Endothelial cell of umbilical vein (primary cell): Measurements from ENCODE around the gene MYRIP. TPM values are rescaled to one million over a fixed set of nuclear protein-coding genes. Genes with fewer than 3 reads are reported as not detected.

Experiments used
- BruUV-seq: library from RNA; stranded (reverse); fragments of 400-500 nt; replicated peaks from 2 replicates; lab custom pipeline; 2021; lab: Mats Ljungman, UMichigan
- CTCF ChIA-PET: fragments of 300-600, 350-600 bp; sonication (Branson Sonifier 250); formaldehyde crosslinking; loops from one replicate; lab custom pipeline; 2021; ENCODE audit warnings: antibody characterized with exemption, inconsistent platforms; lab: Charles Lee
- POLR2A ChIA-PET: fragments of 300-600, 350-600 bp; sonication (Branson Sonifier 250); formaldehyde crosslinking; loops from one replicate; lab custom pipeline; 2021; ENCODE audit warnings: antibody characterized with exemption, inconsistent platforms; lab: Charles Lee
- DNase-seq: peaks from one replicate; pipeline ENCODE4 v3.0.0-alpha.2; 2011; ENCODE audit warnings: low read depth, low spot score
- FAIRE-seq: peaks from 2 replicates; lab custom pipeline; 2011; peaks lifted over from hg19 to GRCh38; lab: Jason Lieb, UNC
- H2AFZ ChIP-seq: 2 replicates; pipeline ENCODE4 v1.6.0; 2012; ENCODE audit warnings: low read depth, low read length, control low read depth, inconsistent platforms
- H3K27ac ChIP-seq: 2 replicates; pipeline ENCODE4 v1.5.1; 2011; ENCODE audit warnings: low read depth, mild to moderate bottlenecking, control low read depth, low read length, moderate library complexity; ENCODE audit not compliant: insufficient read depth
- H3K27me3 ChIP-seq, 2 experiments: 2 replicates each; pipeline versions ENCODE4 v1.6.0 to v1.6.1; 2011; ENCODE audit warnings: low read length in 2 of 2, mixed read lengths in 1 of 2; ENCODE audit not compliant: control insufficient read depth in 2 of 2, insufficient read depth in 2 of 2
- H3K36me3 ChIP-seq, 2 experiments: 2 replicates in 1 of 2; 3 replicates in 1 of 2; pipeline ENCODE4 v1.5.1; 2011; ENCODE audit warnings: low read length in 2 of 2, mild to moderate bottlenecking in 1 of 2, moderate library complexity in 1 of 2; ENCODE audit not compliant: control insufficient read depth in 2 of 2, insufficient read depth in 2 of 2; ENCODE audit errors: extremely low read depth in 1 of 2
- H3K4me1 ChIP-seq: 3 replicates; pipeline ENCODE4 v1.5.1; 2011; ENCODE audit warnings: mild to moderate bottlenecking, low read length; ENCODE audit not compliant: control insufficient read depth, insufficient read depth; ENCODE audit errors: extremely low read depth
- H3K4me2 ChIP-seq: 2 replicates; pipeline ENCODE4 v1.6.1; 2011; ENCODE audit warnings: low read length, control low read depth, mixed read lengths; ENCODE audit not compliant: insufficient read depth
- H3K4me3 ChIP-seq, 3 experiments: fragments of 200-600 bp in 1 of 3; sonication (generic), shearing (Covaris generic) in 1 of 3; replicated peaks in 1 of 3; 2 replicates each; pipeline ENCODE4 v1.5.1; 2011 to 2016; ENCODE audit warnings: control low read depth in 3 of 3, low read length in 3 of 3, mild to moderate bottlenecking in 2 of 3, inconsistent platforms in 1 of 3, low read depth in 1 of 3, moderate library complexity in 1 of 3; ENCODE audit not compliant: insufficient read depth in 1 of 3
- H3K79me2 ChIP-seq: 2 replicates; pipeline ENCODE4 v1.6.0; 2012; ENCODE audit warnings: low read length, inconsistent platforms; ENCODE audit not compliant: control insufficient read depth, insufficient read depth
- H3K9ac ChIP-seq: replicated peaks from 2 replicates; pipeline ENCODE3; 2011; ENCODE audit warnings: low read length, control low read depth; ENCODE audit not compliant: insufficient read depth; ENCODE audit errors: extremely low read depth
- H3K9me1 ChIP-seq: replicated peaks from 3 replicates; pipeline ENCODE4 v1.6.0; 2011; ENCODE audit warnings: mild to moderate bottlenecking, low read length; ENCODE audit not compliant: control insufficient read depth, insufficient read depth; ENCODE audit errors: extremely low read depth
- H3K9me3 ChIP-seq: replicated peaks from 2 replicates; pipeline ENCODE4 v1.5.1; 2012; ENCODE audit warnings: low read length, inconsistent platforms; ENCODE audit not compliant: control insufficient read depth, insufficient read depth
- H4K20me1 ChIP-seq: replicated peaks from 2 replicates; pipeline ENCODE3; 2011; ENCODE audit warnings: mild to moderate bottlenecking, low read length; ENCODE audit not compliant: control insufficient read depth, insufficient read depth; ENCODE audit errors: extremely low read depth
- EZH2 ChIP-seq: IDR thresholded peaks from 2 replicates; pipeline ENCODE4 v1.6.1; 2012; ENCODE audit warnings: borderline replicate concordance, low read depth, mild to moderate bottlenecking, moderate library complexity, low read length, inconsistent platforms; ENCODE audit not compliant: severe bottlenecking
- FOS ChIP-seq: IDR thresholded peaks from 2 replicates; pipeline ENCODE4 v1.6.1; 2011; ENCODE audit warnings: mild to moderate bottlenecking, low read length, moderate library complexity, borderline replicate concordance; ENCODE audit not compliant: insufficient read depth
- GATA2 ChIP-seq: IDR thresholded peaks from 2 replicates; pipeline ENCODE4 v1.7.0; 2011; ENCODE audit warnings: low read depth, mild to moderate bottlenecking, moderate library complexity, mixed read lengths, low read length; ENCODE audit not compliant: insufficient read length, insufficient read depth
- JUN ChIP-seq: IDR thresholded peaks from 2 replicates; pipeline ENCODE4 v1.6.1; 2011; ENCODE audit warnings: borderline replicate concordance, low read depth; ENCODE audit not compliant: insufficient read length, insufficient read depth
- MAX ChIP-seq: IDR thresholded peaks from 2 replicates; pipeline ENCODE4 v1.6.1; 2011; ENCODE audit not compliant: insufficient read depth, insufficient read length
- MYC ChIP-seq: IDR thresholded peaks from one replicate; pipeline ENCODE4 v1.6.1; 2011; ENCODE audit warnings: mild to moderate bottlenecking, low read depth, low read length
- POLR2A ChIP-seq: IDR thresholded peaks from 2 replicates; pipeline ENCODE4 v1.6.1; 2012; ENCODE audit warnings: low read depth, mild to moderate bottlenecking, control low read depth, low read length
- POLR2AphosphoS5 ChIP-seq: IDR thresholded peaks from 2 replicates; pipeline ENCODE4 v1.6.1; 2012; ENCODE audit warnings: low read depth, mild to moderate bottlenecking, control low read depth, low read length, moderate library complexity; ENCODE audit not compliant: insufficient read depth
- dilution Hi-C: fragments of 300-500 bp; cut with MboI; formaldehyde crosslinking; loops from one replicate; pipeline ENCODE4 v1.15.0; 2019; ENCODE audit warnings: low sequenced_read_pairs; ENCODE audit not compliant: extremely low pct_ligation_motif_present
- intact Hi-C: fragments of 100-400 bp; cut with micrococcal nuclease; formaldehyde crosslinking; loops from one replicate; pipeline ENCODE4 v1.10.0; 2022
- polyA plus RNA-seq, 4 experiments: library from polyadenylated mRNA; depleted of rRNA in 3 of 4; stranded (reverse) in 3 of 4; unstranded in 1 of 4; fragments of >200 nt; gene quantifications; 2 replicates each; pipeline versions ENCODE4 v1.2.1 to v1.2.3, GENCODE V29; 2011 to 2012; ENCODE audit warnings: missing spikeins in 1 of 4
- total RNA-seq: library from RNA; stranded (reverse); gene quantifications from 2 replicates; pipeline ENCODE4 v1.2.3, GENCODE V29; 2021
- TF ChIP-seq, protein P1 (sequence below), 2 donors: IDR thresholded peaks; 1 replicate in 1 of 2; 2 replicates in 1 of 2; pipeline ENCODE4 v1.5.1; 2011; ENCODE audit warnings: low read length in 2 of 2, mild to moderate bottlenecking in 2 of 2, moderate library complexity in 2 of 2, control low read depth in 1 of 2, inconsistent platforms in 1 of 2, low read depth in 1 of 2; ENCODE audit not compliant: insufficient read depth in 1 of 2; ENCODE audit errors: extremely low read depth in 1 of 2

The MYRIP gene
- total and polyA plus RNA-seq, 2 donors (not counting 3 experiments of a cell fraction or from before 2014, with no cell fraction given), result 6.7 to 11.9 TPM

- H3K79me2 ChIP-seq, result no peaks in the 10 kb centered on the region
- H3K9me3 ChIP-seq, result no peaks in the 10 kb centered on the region
- H3K4me3 ChIP-seq, result no peak overlapping the region
- FAIRE-seq, result no peak
- intact Hi-C loops (no loop called here), dilution Hi-C loops (no loop called here)
- POLR2A ChIA-PET, result no interaction called here
- H3K9ac ChIP-seq, result no peak overlapping the region
- CTCF ChIA-PET, result no interaction called here
- TF ChIP-seq GATA2 (no peak), POLR2AphosphoS5 (no peak), EZH2 (no peak), POLR2A (no peak), MYC (no peak), MAX (no peak), JUN (no peak), FOS (no peak)
- TF ChIP-seq, protein P1, sequence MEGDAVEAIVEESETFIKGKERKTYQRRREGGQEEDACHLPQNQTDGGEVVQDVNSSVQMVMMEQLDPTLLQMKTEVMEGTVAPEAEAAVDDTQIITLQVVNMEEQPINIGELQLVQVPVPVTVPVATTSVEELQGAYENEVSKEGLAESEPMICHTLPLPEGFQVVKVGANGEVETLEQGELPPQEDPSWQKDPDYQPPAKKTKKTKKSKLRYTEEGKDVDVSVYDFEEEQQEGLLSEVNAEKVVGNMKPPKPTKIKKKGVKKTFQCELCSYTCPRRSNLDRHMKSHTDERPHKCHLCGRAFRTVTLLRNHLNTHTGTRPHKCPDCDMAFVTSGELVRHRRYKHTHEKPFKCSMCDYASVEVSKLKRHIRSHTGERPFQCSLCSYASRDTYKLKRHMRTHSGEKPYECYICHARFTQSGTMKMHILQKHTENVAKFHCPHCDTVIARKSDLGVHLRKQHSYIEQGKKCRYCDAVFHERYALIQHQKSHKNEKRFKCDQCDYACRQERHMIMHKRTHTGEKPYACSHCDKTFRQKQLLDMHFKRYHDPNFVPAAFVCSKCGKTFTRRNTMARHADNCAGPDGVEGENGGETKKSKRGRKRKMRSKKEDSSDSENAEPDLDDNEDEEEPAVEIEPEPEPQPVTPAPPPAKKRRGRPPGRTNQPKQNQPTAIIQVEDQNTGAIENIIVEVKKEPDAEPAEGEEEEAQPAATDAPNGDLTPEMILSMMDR (IDR thresholded peaks at IDR 0.05; ENCODE audit: extremely low read depth in 1 of 2, insufficient read depth in 1 of 2, low read depth in 1 of 2, low read length in 2 of 2), result no peak
- DNase-seq, result peak; percentile 21
- no TSS peak for BruUV-seq
- no peaks in the 10 kb centered on the region for H3K9me1 ChIP-seq
- no peaks in the 10 kb centered on the region for H4K20me1 ChIP-seq
- H3K36me3 ChIP-seq, result no peaks in the 10 kb centered on the region
- H3K4me2 ChIP-seq, result no peak overlapping the region
- no peak overlapping the region for H3K27ac ChIP-seq
- no peaks in the 10 kb centered on the region for H3K27me3 ChIP-seq
- H2AFZ ChIP-seq, result no peak overlapping the region
- H3K4me1 ChIP-seq, result peaks cover 9% of the 10 kb centered on the region
Observed at GRCh38 chr3:39962581-39962980, 153.2 kb downstream of the MYRIP start.
